HFFc6 (cell line): ENCODE results near the gene ZBTB26. TPM values are rescaled to one million over a fixed set of nuclear protein-coding genes. Genes with fewer than 3 reads are reported as not detected.
A peak's percentile ranks its signal among the peaks of the same experiment; 100 is the strongest.

Experiments
- DNase-seq: peaks from one replicate; pipeline ENCODE4 v3.0.0-alpha.2; 2018
- H3K27ac Mint-ChIP-seq: 2 replicates; pipeline ENCODE4 v1.8.0; 2020; ENCODE audit warnings: mild to moderate bottlenecking, mixed read lengths
- H3K27me3 Mint-ChIP-seq: 2 replicates; pipeline ENCODE4 v1.8.0; 2021; ENCODE audit warnings: mild to moderate bottlenecking, moderate library complexity, mixed read lengths; ENCODE audit not compliant: insufficient read depth
- H3K36me3 Mint-ChIP-seq: 2 replicates; pipeline ENCODE4 v1.8.0; 2021; ENCODE audit warnings: low read depth, mixed read lengths
- H3K4me1 Mint-ChIP-seq: 2 replicates; pipeline ENCODE4 v1.8.0; 2020; ENCODE audit warnings: low read depth, mixed read lengths
- H3K4me3 Mint-ChIP-seq: 2 replicates; pipeline ENCODE4 v1.8.0; 2020; ENCODE audit warnings: mild to moderate bottlenecking, moderate library complexity, mixed read lengths
- H3K9me3 Mint-ChIP-seq: 2 replicates; pipeline ENCODE4 v1.8.0; 2020; ENCODE audit warnings: mild to moderate bottlenecking, mixed read lengths
- long read RNA-seq: library from polyadenylated mRNA; unstranded; transcript quantifications from one replicate; pipeline ENCODE4 v2.0.0, GENCODE V29; 2019
- total RNA-seq, 6 experiments: library from RNA; stranded (reverse); fragmentation: NEBNext Ultra II Directional; extraction: Animal tissue kit (Norgen Biotek cat#: 25700); gene quantifications; 2 replicates in 1 of 6; 3 replicates in 5 of 6; pipeline ENCODE4 v1.2.3, GENCODE V29; 2021
- TF ChIP-seq, protein P1 (sequence below): fragments of 200-600 bp; sonication (generic); IDR thresholded peaks from 2 replicates; pipeline ENCODE4 v1.5.0; 2021; ENCODE audit warnings: antibody characterized with exemption, mild to moderate bottlenecking

ZBTB26 gene
- total RNA-seq, result 1 to 10 TPM; 4.1 to 5.6 (median 4.6) TPM
- long read RNA-seq, partial matches to known transcripts, result 0 of 2 reads
- long read RNA-seq, other reads (novel, unspliced or antisense), result 2 of 2 reads

DNA sequence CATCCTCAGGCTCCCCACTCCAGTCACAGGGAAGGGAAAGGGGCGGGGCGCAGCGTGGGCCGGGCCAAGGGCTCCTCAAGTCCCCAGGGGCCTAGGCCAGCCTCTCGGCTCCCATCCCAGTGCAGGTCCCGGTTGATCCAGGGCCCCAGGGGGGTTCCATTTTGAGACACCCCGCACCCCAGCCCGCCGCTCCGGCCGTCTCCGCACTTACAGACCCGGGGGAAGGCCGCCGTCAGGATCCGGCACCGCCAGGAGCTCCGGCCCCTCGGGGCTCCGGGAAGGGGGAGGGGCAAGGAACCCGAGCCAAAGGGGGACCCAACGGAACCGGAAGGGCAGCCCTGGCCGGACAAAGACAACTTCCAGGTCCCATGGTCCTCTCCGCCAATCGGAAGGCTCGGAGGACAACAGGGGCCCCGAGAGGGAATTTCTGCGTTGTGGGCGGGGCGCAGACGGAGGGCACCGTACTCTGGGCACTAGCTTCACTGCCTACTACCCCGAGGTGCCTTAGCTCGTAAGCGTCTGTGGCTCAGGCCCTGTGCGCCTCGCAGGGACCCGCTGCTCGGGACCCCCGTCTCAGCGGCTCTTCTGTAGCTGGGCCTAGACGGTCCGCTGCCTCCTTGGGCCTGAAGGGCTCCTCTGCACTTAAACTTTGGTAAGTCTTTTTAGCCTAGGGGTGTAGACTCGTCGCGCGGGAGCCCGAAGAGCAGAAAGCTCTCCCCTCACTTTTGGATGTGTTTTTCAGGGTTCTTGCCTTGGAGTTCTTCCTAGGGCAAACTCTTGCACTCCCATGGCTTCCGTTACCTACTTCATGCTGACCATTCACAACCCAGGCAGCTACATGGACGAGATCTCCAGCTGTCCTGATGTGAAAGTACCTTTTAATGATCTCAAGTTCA lies at the start of gene ZBTB26:
ZBTB26 (minus strand) TSS at position 287 of the 896 bp plus-strand sequence. CDS start 11,578 bp downstream, outside the sequence.
- H3K36me3 Mint-ChIP-seq, result no peaks in the 10 kb centered on the region; the same call in 1 of the 2 replicates
- H3K4me1 Mint-ChIP-seq, result peaks cover 11% of the 10 kb centered on the region
- DNase-seq, result peak; percentile 90
- H3K4me3 Mint-ChIP-seq, result no peak within 1 kb of the TSS
- H3K27ac Mint-ChIP-seq, result no peak within 1 kb of the TSS; the same call in 1 of the 2 replicates
- TF ChIP-seq, protein P1, sequence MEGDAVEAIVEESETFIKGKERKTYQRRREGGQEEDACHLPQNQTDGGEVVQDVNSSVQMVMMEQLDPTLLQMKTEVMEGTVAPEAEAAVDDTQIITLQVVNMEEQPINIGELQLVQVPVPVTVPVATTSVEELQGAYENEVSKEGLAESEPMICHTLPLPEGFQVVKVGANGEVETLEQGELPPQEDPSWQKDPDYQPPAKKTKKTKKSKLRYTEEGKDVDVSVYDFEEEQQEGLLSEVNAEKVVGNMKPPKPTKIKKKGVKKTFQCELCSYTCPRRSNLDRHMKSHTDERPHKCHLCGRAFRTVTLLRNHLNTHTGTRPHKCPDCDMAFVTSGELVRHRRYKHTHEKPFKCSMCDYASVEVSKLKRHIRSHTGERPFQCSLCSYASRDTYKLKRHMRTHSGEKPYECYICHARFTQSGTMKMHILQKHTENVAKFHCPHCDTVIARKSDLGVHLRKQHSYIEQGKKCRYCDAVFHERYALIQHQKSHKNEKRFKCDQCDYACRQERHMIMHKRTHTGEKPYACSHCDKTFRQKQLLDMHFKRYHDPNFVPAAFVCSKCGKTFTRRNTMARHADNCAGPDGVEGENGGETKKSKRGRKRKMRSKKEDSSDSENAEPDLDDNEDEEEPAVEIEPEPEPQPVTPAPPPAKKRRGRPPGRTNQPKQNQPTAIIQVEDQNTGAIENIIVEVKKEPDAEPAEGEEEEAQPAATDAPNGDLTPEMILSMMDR, result no peak; the same call in 1 of the 2 replicates
- no peaks in the 10 kb centered on the region for H3K27me3 Mint-ChIP-seq
- H3K9me3 Mint-ChIP-seq, result no peaks in the 10 kb centered on the region

GRCh38 chr9:122978601-122979000 lies 47.3 kb upstream of the ZBTB26 start:
- no peaks in the 10 kb centered on the region for H3K9me3 Mint-ChIP-seq
- no peak for DNase-seq
- no peak overlapping the region; the same call in 1 of the 2 replicates for H3K27ac Mint-ChIP-seq
- H3K4me3 Mint-ChIP-seq, result no peak overlapping the region
- TF ChIP-seq, protein P1, result no peak
- no peaks in the 10 kb centered on the region; the same call in 1 of the 2 replicates for H3K36me3 Mint-ChIP-seq
- 0 out of 2 replicates have a peak, but pooled peaks cover 4% of the 10 kb centered on the region for H3K4me1 Mint-ChIP-seq
- no peaks in the 10 kb centered on the region for H3K27me3 Mint-ChIP-seq

DNA sequence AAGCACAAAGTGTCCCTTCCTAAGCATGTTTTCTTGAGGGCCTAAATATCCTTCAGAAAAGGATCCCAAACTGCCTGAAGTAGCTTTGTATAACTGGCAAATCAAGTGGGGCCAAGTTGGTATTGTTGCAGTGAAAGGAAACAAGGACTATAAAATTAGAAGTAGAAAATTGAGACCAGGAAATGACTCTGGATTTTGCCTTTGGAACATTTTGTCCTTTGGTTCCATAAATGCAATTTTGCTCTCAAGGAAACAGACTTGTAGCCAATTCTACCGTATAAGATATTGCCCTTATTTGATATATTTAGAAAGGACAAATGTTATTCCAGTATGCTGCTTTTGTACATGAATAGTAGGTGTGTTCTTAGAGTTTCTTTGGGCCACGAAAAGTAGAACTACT lies 43.9 kb upstream of the ZBTB26 start:
- Mint-ChIP-seq H3K36me3 (peaks cover 5% of the 10 kb centered on the region; the same call in 1 of the 2 replicates), H3K27ac (no peak overlapping the region), H3K27me3 (no peaks in the 10 kb centered on the region), H3K4me1 (0 out of 2 replicates have a peak, but pooled peaks cover 4% of the 10 kb centered on the region), H3K9me3 (no peaks in the 10 kb centered on the region), H3K4me3 (no peak overlapping the region)
- TF ChIP-seq, protein P1, result no peak
- DNase-seq, result no peak

DNA sequence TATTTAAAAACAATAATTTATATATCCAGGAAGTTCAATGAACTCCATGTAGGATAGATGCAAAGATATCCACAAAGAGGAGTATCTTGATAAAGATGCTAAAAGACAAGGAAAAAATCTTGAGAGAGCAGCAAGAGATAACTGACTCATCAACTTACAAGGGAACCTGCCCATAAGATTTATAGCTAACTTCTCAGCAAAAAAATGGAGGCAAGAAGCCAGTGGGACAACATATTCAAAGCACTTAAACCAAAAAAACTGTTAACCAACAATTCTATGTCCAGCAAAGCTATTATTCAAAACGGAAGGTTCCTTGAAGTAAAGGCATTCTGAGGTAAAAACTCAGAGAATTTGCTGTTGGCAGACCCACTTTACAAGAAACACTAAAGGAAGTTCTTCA lies 29.8 kb upstream of the ZBTB26 start:
- Mint-ChIP-seq H3K9me3 (no peaks in the 10 kb centered on the region), H3K36me3 (peaks cover 14% of the 10 kb centered on the region; the same call in 1 of the 2 replicates), H3K27ac (no peak overlapping the region), H3K4me1 (peaks cover 15% of the 10 kb centered on the region), H3K4me3 (no peak overlapping the region), H3K27me3 (no peaks in the 10 kb centered on the region)
- TF ChIP-seq, protein P1, result no peak
- DNase-seq, result no peak

DNA sequence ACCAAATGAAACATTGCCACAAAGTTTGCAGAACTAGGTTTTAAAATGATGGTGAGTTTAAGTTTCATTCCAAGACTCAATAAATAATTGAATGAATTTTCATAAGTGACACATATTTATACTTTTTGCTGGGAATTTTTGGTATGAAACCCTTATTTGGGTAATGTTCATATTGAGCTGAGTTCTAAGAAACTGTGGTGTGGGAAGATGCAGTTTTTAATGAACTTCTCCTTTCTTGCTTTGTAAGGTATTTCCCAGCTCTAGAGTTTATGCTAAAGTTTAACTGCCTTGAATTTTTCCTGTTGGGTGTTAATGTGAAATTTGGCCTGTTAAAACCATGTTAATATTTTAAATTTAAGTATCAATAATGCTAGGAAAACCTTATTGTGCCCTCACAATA lies 24.6 kb upstream of the ZBTB26 start:
- no peak overlapping the region for H3K27ac Mint-ChIP-seq
- peaks cover 44% of the 10 kb centered on the region for H3K4me1 Mint-ChIP-seq

More for the DNA sequence above, 24.6 kb upstream of the ZBTB26 start:
- no peak for DNase-seq
- H3K9me3 Mint-ChIP-seq, result no peaks in the 10 kb centered on the region
- H3K36me3 Mint-ChIP-seq, result peaks cover 13% of the 10 kb centered on the region; the same call in 1 of the 2 replicates
- H3K27me3 Mint-ChIP-seq, result no peaks in the 10 kb centered on the region
- H3K4me3 Mint-ChIP-seq, result no peak overlapping the region
- TF ChIP-seq, protein P1, result no peak
